Calu3 (cell line): ENCODE measurements around the gene PLCH2. TPM values are rescaled to one million over a fixed set of nuclear protein-coding genes. Genes with fewer than 3 reads are reported as not detected.

Experiments
- BruUV-seq: library from RNA; stranded (reverse); fragments of 400-500 nt; replicated peaks from 2 replicates; lab custom pipeline; 2021; lab: Mats Ljungman, UMichigan
- CTCF ChIA-PET: fragments of 300-600 bp; sonication (Branson Sonifier 250); formaldehyde crosslinking; loops from one replicate; lab custom pipeline; 2022; ENCODE audit warnings: antibody characterized with exemption; lab: Charles Lee
- DNase-seq: peaks from one replicate; pipeline ENCODE4 v3.0.0; 2022
- H3K27ac Mint-ChIP-seq: one replicate; pipeline ENCODE4 v1.8.0; 2022; ENCODE audit warnings: mixed read lengths; ENCODE audit not compliant: unreplicated experiment
- H3K27me3 Mint-ChIP-seq: one replicate; pipeline ENCODE4 v1.8.0; 2022; ENCODE audit warnings: mixed read lengths; ENCODE audit not compliant: unreplicated experiment
- H3K36me3 Mint-ChIP-seq: one replicate; pipeline ENCODE4 v1.8.0; 2022; ENCODE audit warnings: mild to moderate bottlenecking, moderate library complexity, mixed read lengths; ENCODE audit not compliant: insufficient read depth, unreplicated experiment
- H3K4me1 Mint-ChIP-seq: one replicate; pipeline ENCODE4 v1.8.0; 2022; ENCODE audit warnings: mild to moderate bottlenecking, low read depth, mixed read lengths; ENCODE audit not compliant: unreplicated experiment
- H3K4me3 Mint-ChIP-seq: one replicate; pipeline ENCODE4 v1.8.0; 2022; ENCODE audit warnings: mild to moderate bottlenecking, low read depth, moderate library complexity, mixed read lengths; ENCODE audit not compliant: unreplicated experiment
- H3K9me3 Mint-ChIP-seq: one replicate; pipeline ENCODE4 v1.8.0; 2022; ENCODE audit warnings: low read depth, mixed read lengths; ENCODE audit not compliant: unreplicated experiment
- intact Hi-C: fragments of 100-400 bp; cut with micrococcal nuclease; formaldehyde crosslinking; loops from one replicate; pipeline ENCODE4 v1.10.0; 2022; ENCODE audit not compliant: unreplicated experiment
- total RNA-seq: library from RNA; stranded (reverse); gene quantifications from 2 replicates; pipeline ENCODE4 v1.2.3, GENCODE V29; 2022
- TF ChIP-seq, protein P1 (sequence below): fragments of 200-600 bp; IDR thresholded peaks from one replicate; pipeline ENCODE4 v1.8.0; 2022; ENCODE audit warnings: antibody characterized with exemption; ENCODE audit not compliant: unreplicated experiment

Gene PLCH2
- total RNA-seq, 1 experiment from 2014 or later: 3.1 TPM

DNA sequence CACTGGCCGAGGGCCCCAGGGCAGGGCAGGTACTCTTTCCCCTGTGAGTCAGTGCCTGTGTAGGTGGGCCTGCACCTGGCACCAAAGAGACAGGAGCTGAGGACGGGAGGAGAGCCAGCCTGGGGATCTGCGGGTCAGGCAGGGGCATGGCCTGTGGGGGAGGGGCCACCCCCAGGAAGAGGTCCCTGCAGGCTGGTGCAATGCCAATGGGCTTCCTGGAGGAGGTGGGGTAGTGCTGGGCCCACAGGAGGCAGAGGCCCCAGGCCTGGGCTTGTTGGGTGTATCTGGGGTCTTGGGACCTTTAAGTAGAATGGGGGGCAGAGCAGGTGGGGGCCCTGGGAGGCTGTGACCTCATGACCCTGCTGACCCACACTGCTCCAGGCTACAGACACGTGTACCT lies 23.2 kb downstream of the PLCH2 start:
- Mint-ChIP-seq H3K27me3 (peaks cover 3% of the 10 kb centered on the region), H3K9me3 (no peaks in the 10 kb centered on the region), H3K36me3 (no peaks in the 10 kb centered on the region), H3K27ac (no peak overlapping the region), H3K4me3 (no peak overlapping the region), H3K4me1 (peaks cover 8% of the 10 kb centered on the region)
- DNase-seq: no peak
- CTCF ChIA-PET: no interaction called here
- TF ChIP-seq, protein P1, sequence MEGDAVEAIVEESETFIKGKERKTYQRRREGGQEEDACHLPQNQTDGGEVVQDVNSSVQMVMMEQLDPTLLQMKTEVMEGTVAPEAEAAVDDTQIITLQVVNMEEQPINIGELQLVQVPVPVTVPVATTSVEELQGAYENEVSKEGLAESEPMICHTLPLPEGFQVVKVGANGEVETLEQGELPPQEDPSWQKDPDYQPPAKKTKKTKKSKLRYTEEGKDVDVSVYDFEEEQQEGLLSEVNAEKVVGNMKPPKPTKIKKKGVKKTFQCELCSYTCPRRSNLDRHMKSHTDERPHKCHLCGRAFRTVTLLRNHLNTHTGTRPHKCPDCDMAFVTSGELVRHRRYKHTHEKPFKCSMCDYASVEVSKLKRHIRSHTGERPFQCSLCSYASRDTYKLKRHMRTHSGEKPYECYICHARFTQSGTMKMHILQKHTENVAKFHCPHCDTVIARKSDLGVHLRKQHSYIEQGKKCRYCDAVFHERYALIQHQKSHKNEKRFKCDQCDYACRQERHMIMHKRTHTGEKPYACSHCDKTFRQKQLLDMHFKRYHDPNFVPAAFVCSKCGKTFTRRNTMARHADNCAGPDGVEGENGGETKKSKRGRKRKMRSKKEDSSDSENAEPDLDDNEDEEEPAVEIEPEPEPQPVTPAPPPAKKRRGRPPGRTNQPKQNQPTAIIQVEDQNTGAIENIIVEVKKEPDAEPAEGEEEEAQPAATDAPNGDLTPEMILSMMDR: no peak
- no TSS peak for BruUV-seq
- intact Hi-C loops: no loop called here

DNA sequence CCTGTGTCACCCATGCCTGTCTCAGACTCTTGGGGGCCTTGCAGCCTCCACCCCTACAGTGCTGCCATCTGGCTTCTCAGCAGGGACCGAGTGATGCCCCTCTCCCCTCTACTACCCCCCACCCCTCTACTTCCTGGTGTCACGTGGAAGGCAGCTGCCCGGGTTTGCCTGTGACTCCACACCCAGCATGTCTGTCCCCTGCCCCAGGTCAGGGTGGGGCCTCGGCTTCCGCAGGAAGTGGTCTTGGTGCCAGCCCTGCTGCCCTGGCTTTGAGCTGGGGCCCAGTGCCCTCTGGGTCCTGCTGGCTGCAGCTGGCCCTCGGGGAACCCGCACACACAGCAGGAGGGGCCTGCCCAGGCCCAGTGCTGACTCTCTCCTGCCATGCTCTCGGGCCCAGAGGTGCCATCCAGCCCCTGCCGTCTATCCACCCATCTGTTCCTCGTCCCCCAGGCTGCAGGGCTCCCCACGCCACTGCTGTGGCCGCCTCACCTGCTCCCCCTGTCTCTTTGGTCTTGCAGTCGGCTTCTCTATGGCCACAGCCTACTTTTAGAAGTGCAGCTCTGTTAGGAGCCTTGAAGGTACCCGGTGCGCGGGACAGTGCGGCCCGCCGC lies 24.0 kb downstream of the PLCH2 start:
- peaks cover 8% of the 10 kb centered on the region for H3K4me1 Mint-ChIP-seq
- H3K4me3 Mint-ChIP-seq: no peak overlapping the region
- no peaks in the 10 kb centered on the region for H3K9me3 Mint-ChIP-seq
- CTCF ChIA-PET: no interaction called here
- intact Hi-C loops: no loop called here
- no TSS peak for BruUV-seq
- no peaks in the 10 kb centered on the region for H3K36me3 Mint-ChIP-seq
- no peak for DNase-seq
- H3K27me3 Mint-ChIP-seq: no peaks in the 10 kb centered on the region
- H3K27ac Mint-ChIP-seq: no peak overlapping the region
- TF ChIP-seq, protein P1: no peak

DNA sequence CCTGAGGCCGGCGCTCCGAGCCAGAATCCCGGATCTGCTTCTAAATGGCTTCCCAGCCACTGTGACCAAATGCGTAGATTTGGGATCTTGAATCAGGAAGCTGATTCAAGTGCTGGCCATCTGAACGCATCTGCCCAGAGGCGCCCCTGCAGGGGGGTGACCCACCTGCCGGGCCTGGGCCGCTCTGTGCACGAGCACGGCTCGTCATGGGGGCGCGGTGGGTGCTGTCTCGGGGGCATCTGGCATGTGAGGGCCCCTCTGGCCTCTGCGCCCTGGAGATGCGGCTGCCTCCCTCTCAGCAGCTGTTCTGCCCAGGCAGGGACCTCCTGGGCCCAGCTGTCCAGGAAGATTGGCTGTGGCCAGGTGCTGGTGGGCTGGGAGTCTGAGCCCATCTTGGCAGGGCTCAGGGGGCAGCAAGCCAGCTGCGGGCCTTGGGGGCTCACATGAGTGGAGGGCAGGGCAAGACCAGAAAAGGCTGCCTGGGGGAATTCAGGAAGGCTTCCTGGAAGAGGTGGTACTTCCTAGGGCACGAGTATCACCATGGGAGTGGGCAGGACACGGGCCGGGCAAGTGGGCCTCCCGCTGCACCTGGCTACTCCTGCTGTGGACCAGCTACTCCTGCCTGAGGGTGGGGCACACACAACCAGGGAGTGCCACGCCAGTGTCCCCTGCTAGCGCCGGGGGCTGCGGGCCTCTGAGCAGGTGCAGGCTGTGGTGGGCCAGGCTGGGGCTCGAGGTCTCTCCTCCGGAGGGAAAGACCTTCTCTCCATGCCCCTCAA lies 25.1 kb downstream of the PLCH2 start:
- no peak overlapping the region for H3K27ac Mint-ChIP-seq
- intact Hi-C loops: no loop called here
- no peaks in the 10 kb centered on the region for H3K27me3 Mint-ChIP-seq
- peaks cover 8% of the 10 kb centered on the region for H3K4me1 Mint-ChIP-seq
- CTCF ChIA-PET: interaction anchor here (0.6 kb wide), 1 partner anchor 164 kb away, joined by 3 read pairs; no protein-coding TSS in a partner anchor
- no peaks in the 10 kb centered on the region for H3K36me3 Mint-ChIP-seq
- TF ChIP-seq, protein P1: no peak
- BruUV-seq: no TSS peak
- no peak overlapping the region for H3K4me3 Mint-ChIP-seq
- H3K9me3 Mint-ChIP-seq: no peaks in the 10 kb centered on the region
- DNase-seq: no peak

DNA sequence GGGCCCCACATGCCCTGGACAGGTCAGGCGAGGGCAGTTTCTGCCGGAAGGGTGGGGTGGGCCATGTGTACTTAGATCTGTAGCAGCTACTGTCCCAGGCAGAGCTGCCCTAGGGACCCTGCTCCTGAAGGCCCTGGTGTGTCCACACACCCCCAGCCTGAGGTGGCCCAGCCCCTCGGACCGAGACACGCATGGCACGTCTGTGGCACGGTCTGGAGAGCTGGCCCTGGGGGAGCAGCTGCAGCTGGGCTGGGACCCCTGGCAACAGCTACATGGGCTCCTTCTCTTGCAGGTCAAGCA lies 25.7 kb downstream of the PLCH2 start:
- intact Hi-C loops: no loop called here
- H3K4me1 Mint-ChIP-seq: peaks cover 8% of the 10 kb centered on the region
- H3K27ac Mint-ChIP-seq: no peak overlapping the region
- H3K27me3 Mint-ChIP-seq: no peaks in the 10 kb centered on the region
- TF ChIP-seq, protein P1: no peak
- CTCF ChIA-PET: no interaction called here
- H3K36me3 Mint-ChIP-seq: no peaks in the 10 kb centered on the region
- H3K9me3 Mint-ChIP-seq: no peaks in the 10 kb centered on the region
- no TSS peak for BruUV-seq
- DNase-seq: no peak
- H3K4me3 Mint-ChIP-seq: no peak overlapping the region
